NCI-H524 (cell line): ENCODE results near the gene CHAD.
"Not testable (repeated sequence)": the region's sequence is repeated elsewhere in the genome, so short reads cannot be mapped to it uniquely, and the experiment has no call there.

ENCODE experiments used
- DNase-seq, 2 experiments: peaks; one replicate each; lab custom pipeline; 2025; lab: John Stamatoyannopoulos, UW

CHAD gene

GRCh38 chr17:50473901-50474300 lies 5.2 kb upstream of the CHAD start:
- no peak for DNase-seq

GRCh38 chr17:50472761-50473161 lies 4.1 kb upstream of the CHAD start:
- DNase-seq = not testable (repeated sequence)

- DNase-seq = no peak
Measured at GRCh38 chr17:50472286-50472685, 3.6 kb upstream of the CHAD start.

GRCh38 chr17:50471009-50471905 lies 2.6 kb upstream of the CHAD start:
- no peak for DNase-seq

GRCh38 chr17:50470426-50470825 lies 1.7 kb upstream of the CHAD start:
- DNase-seq = no peak

GRCh38 chr17:50469671-50470305 lies 1.1 kb upstream of the CHAD start:
- no peak for DNase-seq

- no peak for DNase-seq
Measured at GRCh38 chr17:50469208-50469605, 527 bp upstream of the CHAD start.

- DNase-seq = no peak
Measured at GRCh38 chr17:50467855-50468303, 801 bp downstream of the CHAD start.

GRCh38 chr17:50467114-50467854 lies 1.4 kb downstream of the CHAD start:
- no peak for DNase-seq

GRCh38 chr17:50466371-50467113 lies 2.1 kb downstream of the CHAD start:
- no peak for DNase-seq

- no peak for DNase-seq
Measured at GRCh38 chr17:50465635-50466034, 3.0 kb downstream of the CHAD start.

- no peak for DNase-seq
Measured at GRCh38 chr17:50465171-50465570, 3.5 kb downstream of the CHAD start.

- no peak for DNase-seq
Measured at GRCh38 chr17:50464736-50465135, 3.9 kb downstream of the CHAD start.

GRCh38 chr17:50464121-50464520 lies 4.6 kb downstream of the CHAD start:
- no peak for DNase-seq

GRCh38 chr17:50462446-50462845 lies 6.2 kb downstream of the CHAD start:
- no peak for DNase-seq

GRCh38 chr17:50461550-50462132 lies 7.0 kb downstream of the CHAD start:
- DNase-seq = no peak

- DNase-seq = no peak
Measured at GRCh38 chr17:50460831-50461526, 7.7 kb downstream of the CHAD start.

- DNase-seq = peak; percentile 71 to 93
Measured at GRCh38 chr17:50459756-50460155, 8.9 kb downstream of the CHAD start.

GRCh38 chr17:50458701-50459676 lies 9.7 kb downstream of the CHAD start:
- DNase-seq = no peak

GRCh38 chr17:50458270-50458669 lies 10.4 kb downstream of the CHAD start:
- DNase-seq = no peak
